ENCODE results near the gene KPNA6. TPM values are rescaled to one million over a fixed set of nuclear protein-coding genes. Genes with fewer than 3 reads are reported as not detected.

Gene KPNA6
- total and polyA plus RNA-seq, 9 of the 15 experiments (the other 6 are each of a cell fraction or from before 2014, with no cell fraction given) = 20.1 to 54.6 (median 32.2) TPM

DNA sequence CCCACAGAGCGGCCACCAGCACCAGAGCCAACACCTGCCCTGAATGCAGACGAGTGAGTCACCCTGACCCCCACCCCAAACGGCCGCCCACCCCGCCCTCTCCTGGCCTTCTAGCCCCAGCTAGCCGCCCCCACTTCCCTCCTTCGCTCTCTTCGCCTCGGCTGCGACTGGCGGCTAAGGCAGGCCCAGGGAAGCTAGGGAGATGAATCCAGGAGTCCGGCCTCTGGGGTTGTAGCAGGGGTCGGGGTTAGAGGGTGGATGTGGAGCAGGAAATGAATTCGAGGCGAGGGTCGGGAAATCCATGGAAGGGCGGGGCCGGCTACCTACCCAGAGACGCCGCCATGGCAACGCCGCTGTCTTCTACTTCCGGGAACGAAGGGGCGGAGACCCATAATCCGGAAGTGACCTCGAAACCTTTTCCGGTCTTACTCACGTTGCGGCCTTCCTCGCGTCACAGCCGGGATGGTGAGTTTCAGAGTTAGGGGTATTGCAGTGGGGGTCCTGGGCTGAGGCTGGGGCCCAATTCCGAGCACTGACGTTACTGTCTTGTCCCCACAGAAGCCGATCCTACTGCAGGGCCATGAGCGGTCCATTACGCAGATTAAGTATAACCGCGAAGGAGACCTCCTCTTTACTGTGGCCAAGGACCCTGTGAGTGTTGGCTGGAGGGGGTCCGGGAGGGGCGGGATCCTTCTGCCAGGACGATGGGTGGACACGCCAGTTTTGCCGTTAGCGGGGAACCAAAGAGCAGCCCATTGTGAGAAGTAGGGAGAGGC, 114.3 kb downstream of the KPNA6 start, which contains the start of the genes EIF3I and TMEM234 (continued):
- TF ChIP-seq, protein P1, sequence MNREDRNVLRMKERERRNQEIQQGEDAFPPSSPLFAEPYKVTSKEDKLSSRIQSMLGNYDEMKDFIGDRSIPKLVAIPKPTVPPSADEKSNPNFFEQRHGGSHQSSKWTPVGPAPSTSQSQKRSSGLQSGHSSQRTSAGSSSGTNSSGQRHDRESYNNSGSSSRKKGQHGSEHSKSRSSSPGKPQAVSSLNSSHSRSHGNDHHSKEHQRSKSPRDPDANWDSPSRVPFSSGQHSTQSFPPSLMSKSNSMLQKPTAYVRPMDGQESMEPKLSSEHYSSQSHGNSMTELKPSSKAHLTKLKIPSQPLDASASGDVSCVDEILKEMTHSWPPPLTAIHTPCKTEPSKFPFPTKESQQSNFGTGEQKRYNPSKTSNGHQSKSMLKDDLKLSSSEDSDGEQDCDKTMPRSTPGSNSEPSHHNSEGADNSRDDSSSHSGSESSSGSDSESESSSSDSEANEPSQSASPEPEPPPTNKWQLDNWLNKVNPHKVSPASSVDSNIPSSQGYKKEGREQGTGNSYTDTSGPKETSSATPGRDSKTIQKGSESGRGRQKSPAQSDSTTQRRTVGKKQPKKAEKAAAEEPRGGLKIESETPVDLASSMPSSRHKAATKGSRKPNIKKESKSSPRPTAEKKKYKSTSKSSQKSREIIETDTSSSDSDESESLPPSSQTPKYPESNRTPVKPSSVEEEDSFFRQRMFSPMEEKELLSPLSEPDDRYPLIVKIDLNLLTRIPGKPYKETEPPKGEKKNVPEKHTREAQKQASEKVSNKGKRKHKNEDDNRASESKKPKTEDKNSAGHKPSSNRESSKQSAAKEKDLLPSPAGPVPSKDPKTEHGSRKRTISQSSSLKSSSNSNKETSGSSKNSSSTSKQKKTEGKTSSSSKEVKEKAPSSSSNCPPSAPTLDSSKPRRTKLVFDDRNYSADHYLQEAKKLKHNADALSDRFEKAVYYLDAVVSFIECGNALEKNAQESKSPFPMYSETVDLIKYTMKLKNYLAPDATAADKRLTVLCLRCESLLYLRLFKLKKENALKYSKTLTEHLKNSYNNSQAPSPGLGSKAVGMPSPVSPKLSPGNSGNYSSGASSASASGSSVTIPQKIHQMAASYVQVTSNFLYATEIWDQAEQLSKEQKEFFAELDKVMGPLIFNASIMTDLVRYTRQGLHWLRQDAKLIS (CRISPR knock-in tag; IDR thresholded peaks at IDR 0.05) = peak; percentile 59; the same call in 1 of the 2 replicates
- TF ChIP-seq FUS (optimal IDR thresholded peaks at IDR 0.05; ENCODE audit: low read depth, low read length) (no peak), EHMT2 (IDR thresholded peaks at IDR 0.05) (no peak), BRF1 (IDR thresholded peaks at IDR 0.05; ENCODE audit: borderline replicate concordance, extremely low read depth, insufficient read length) (no peak), SP1 (CRISPR knock-in tag; IDR thresholded peaks at IDR 0.05) (peak; percentile 89), SMC3 (conservative IDR thresholded peaks at IDR 0.05; ENCODE audit: insufficient read depth, low read depth, low read length) (no peak), SMAD3 (CRISPR knock-in tag; conservative IDR thresholded peaks at IDR 0.05) (no peak), E2F3 (CRISPR knock-in tag; IDR thresholded peaks at IDR 0.05) (no peak), TRIM24 (IDR thresholded peaks at IDR 0.05) (no peak), PPARD (CRISPR knock-in tag; IDR thresholded peaks at IDR 0.05) (no peak), ZNF197 (CRISPR knock-in tag; IDR thresholded peaks at IDR 0.05; ENCODE audit: low read depth) (no peak), PHF20 (IDR thresholded peaks at IDR 0.05; ENCODE audit: partially characterized antibody) (peak; percentile 95), TCF7 (IDR thresholded peaks at IDR 0.05; ENCODE audit: borderline replicate concordance) (0 out of 2 replicates have a peak, but pooled peaks have one; percentile 30), FOS (IDR thresholded peaks at IDR 0.05; ENCODE audit: extremely low read depth, insufficient read length) (no peak), ZSCAN32 (CRISPR knock-in tag; IDR thresholded peaks at IDR 0.05) (no peak), ZNF586 (CRISPR knock-in tag; conservative IDR thresholded peaks at IDR 0.05) (no peak), MAFF (IDR thresholded peaks at IDR 0.05; ENCODE audit: low read length) (no peak), ASH1L (IDR thresholded peaks at IDR 0.05; ENCODE audit: borderline replicate concordance, low read depth, partially characterized antibody) (peak; percentile 49), ZNF445 (CRISPR knock-in tag; IDR thresholded peaks at IDR 0.05; ENCODE audit: low read depth) (no peak)
- TF ChIP-seq, protein P2, sequence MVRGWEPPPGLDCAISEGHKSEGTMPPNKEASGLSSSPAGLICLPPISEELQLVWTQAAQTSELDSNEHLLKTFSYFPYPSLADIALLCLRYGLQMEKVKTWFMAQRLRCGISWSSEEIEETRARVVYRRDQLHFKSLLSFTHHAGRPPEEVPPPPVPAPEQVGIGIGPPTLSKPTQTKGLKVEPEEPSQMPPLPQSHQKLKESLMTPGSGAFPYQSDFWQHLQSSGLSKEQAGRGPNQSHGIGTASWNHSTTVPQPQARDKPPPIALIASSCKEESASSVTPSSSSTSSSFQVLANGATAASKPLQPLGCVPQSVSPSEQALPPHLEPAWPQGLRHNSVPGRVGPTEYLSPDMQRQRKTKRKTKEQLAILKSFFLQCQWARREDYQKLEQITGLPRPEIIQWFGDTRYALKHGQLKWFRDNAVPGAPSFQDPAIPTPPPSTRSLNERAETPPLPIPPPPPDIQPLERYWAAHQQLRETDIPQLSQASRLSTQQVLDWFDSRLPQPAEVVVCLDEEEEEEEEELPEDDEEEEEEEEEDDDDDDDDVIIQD (CRISPR knock-in tag; IDR thresholded peaks at IDR 0.05) = 0 out of 2 replicates have a peak, but pooled peaks have one; percentile 9
- TF ChIP-seq, protein P3, sequence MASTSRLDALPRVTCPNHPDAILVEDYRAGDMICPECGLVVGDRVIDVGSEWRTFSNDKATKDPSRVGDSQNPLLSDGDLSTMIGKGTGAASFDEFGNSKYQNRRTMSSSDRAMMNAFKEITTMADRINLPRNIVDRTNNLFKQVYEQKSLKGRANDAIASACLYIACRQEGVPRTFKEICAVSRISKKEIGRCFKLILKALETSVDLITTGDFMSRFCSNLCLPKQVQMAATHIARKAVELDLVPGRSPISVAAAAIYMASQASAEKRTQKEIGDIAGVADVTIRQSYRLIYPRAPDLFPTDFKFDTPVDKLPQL (IDR thresholded peaks at IDR 0.05; ENCODE audit: extremely low read depth, insufficient read length) = no peak
